Stimulated activated CD4-positive, alpha-beta T cell treated with anti-CD3 and anti-CD28 coated beads, Interleukin-4, amount 100 ng/mL, for 48 hours (primary cell): ENCODE results near the gene AMN1.

Experiments
- DNase-seq, 2 donors: peaks; one replicate each; pipeline ENCODE4 v3.0.0-alpha.2; 2020; ENCODE audit warnings: low read depth in 2 of 2

AMN1 gene

DNA sequence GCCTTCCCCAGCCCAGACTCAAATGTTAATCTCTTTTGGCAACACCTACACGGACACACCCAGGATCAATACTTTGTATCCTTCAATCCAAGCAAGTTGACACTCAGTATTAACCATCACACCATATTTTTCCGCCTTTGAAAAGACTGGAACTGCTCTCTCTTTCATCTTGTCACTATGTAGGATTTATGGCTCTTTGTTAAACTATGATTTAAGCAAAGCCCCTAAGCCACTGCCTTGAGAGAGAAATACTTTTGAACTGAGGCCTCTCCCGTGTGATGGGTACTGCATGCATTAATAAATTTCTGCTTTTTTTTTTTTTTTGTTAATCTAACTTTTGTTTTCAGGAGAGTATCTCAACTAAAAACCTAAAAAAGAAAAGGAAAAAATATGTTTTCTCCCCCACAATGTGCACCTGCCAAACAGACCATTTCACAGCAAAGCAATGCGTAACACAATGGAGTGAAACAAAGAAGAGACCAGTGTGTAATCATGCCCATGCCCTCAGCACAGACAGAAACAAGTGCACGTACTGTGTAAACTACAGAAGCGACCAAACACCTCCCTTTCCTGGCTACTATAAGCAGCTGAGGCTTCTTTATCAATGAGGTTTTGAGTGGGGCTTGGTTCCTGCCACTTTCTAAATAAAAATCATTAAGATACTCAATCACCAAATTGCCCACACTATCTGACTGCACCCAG, 97.6 kb downstream of the AMN1 start:
- DNase-seq = no peak

DNA sequence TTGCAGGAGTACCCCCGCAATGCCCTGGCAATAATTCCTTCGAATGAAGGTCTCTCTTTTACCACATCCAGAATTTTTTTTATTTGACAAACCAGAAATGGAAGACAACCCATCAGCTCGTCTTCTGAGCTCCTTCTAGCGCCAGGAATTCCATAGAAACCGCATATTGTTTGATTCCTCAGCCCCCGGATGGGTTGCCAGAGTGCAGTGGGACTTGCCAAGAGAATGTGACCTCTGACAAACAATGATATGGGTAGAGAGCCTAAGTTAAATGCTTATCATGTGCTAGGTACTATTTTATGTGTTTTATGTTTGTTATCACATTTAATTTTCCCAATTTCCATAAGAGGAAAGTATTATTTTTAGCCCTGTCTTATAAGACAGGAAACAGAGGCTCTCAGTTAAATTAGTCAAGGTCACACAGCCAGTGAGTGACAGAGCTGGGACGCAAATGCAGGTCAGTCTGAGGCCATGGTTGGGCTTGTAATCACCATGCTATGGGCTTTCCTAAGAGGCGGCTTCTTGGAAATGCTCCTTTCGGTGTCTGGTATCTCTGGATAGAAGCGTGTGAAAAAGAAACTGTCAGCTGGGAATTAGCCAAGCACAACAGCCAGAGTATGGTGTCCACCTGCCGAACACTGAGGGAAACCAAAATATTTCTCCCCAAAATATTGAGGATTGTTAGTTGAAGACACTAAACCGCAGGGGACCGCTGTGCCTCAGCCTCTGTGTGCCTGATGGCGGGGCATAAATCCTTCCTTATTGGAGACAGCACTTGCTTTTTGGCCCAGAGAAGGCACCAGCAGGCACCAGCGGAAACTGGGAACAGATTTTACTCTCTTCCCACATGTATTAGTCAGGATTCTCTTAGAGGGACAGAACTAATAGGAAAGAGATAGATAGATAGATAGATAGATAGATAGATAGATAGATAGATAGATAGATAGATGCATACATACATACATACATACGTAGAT, 98.8 kb downstream of the AMN1 start:
- no peak for DNase-seq

- no peak for DNase-seq
Observed at GRCh38 chr12:31627456-31628054, 101.3 kb downstream of the AMN1 start.

DNA sequence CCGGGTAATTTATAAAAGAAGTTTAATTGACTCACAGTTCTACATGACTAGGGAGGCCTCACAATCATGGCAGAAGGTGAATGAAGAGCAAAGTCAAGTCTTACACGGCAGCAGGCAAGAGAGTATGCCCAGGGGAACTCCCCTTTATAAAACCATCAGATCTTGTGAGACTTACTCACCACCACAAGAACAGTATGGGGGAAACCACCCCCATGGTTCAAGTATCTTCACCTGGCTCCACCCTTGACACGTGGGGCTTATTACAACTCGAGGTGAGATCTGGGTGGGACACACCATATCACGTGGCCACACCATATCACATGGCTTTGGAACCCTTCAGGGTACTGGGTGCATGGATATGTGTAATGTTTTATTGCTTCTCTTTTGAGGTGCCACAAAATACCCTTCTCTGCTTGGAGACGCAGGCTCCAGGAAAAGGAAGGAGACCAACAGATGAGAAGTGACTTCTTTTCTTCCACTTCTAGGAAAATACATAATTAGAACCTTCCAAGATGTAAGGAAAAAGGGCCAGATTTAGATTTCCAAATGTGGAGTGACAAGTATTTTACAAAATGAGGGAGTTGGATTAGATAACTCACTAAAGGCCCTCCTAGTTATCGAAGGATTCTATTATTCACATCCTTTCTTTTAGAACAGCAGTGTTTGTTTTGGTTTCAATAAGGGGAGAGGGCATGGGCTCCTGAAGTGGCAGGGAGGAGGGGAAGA, 102.4 kb downstream of the AMN1 start:
- DNase-seq = no peak

GRCh38 chr12:31622038-31622437, 106.8 kb downstream of the AMN1 start:
- no peak for DNase-seq
